K562 (cell line): ENCODE measurements around the gene ACTA2. TPM values are rescaled to one million over a fixed set of nuclear protein-coding genes. Genes with fewer than 3 reads are reported as not detected.

Experiments
- ATAC-seq: fragments of 200-7000 bp; cut with Tn5 transposase; 3 replicates; pipeline ENCODE4 v1.9.1; 2020; ENCODE audit warnings: moderate library complexity
- BruUV-seq: library from RNA; stranded (reverse); fragments of 400-500 nt; replicated peaks from 2 replicates; lab custom pipeline; 2021; lab: Mats Ljungman, UMichigan
- CTCF ChIA-PET: fragments of 300-600 bp; formaldehyde crosslinking; extraction: SDS; loops from one replicate; lab custom pipeline; 2021; ENCODE audit warnings: low intra/inter-chr PET ratio; lab: Yijun Ruan, JAX
- POLR2A ChIA-PET: fragments of 300-600, 350-650 bp; sonication (Branson Sonifier 250); formaldehyde crosslinking; extraction: SDS; loops from one replicate; lab custom pipeline; 2021; ENCODE audit warnings: antibody characterized with exemption, inconsistent platforms; lab: Yijun Ruan, JAX
- DNase-seq, 4 experiments: peaks; one replicate each; pipeline versions ENCODE4 v3.0.0 to v3.0.0-alpha.2; 2011 to 2018; ENCODE audit warnings: low spot score in 3 of 4, mixed read lengths in 3 of 4; ENCODE audit errors: extremely low read depth in 1 of 4
- FAIRE-seq: peaks from 2 replicates; lab custom pipeline; 2011; peaks lifted over from hg19 to GRCh38; lab: Jason Lieb, UNC
- H2AFZ ChIP-seq: 2 replicates; pipeline ENCODE4 v1.6.0; 2011; ENCODE audit warnings: low read depth, low read length, control low read depth, inconsistent platforms
- H3K27ac ChIP-seq: fragments of 200-600 bp; 3 replicates; pipeline ENCODE4 v1.8.0; 2011; ENCODE audit warnings: low read depth, mild to moderate bottlenecking, control low read depth, inconsistent platforms, low read length, moderate library complexity, mixed read lengths; ENCODE audit errors: extremely low read depth
- H3K27me3 ChIP-seq, 2 experiments: fragments of 300-600 bp in 1 of 2; 2 replicates in 1 of 2; 3 replicates in 1 of 2; pipeline versions ENCODE4 v1.6.0 to v1.8.0; 2011; ENCODE audit warnings: inconsistent platforms in 2 of 2, low read length in 2 of 2, mild to moderate bottlenecking in 1 of 2, mixed read lengths in 1 of 2, moderate library complexity in 1 of 2; ENCODE audit not compliant: control insufficient read depth in 2 of 2, insufficient read depth in 2 of 2
- H3K36me3 ChIP-seq: fragments of 300-600 bp; 3 replicates; pipeline ENCODE4 v1.8.0; 2011; ENCODE audit warnings: mild to moderate bottlenecking, low read length, inconsistent platforms; ENCODE audit not compliant: control insufficient read depth, insufficient read depth
- H3K4me1 ChIP-seq, 2 experiments: fragments of 200-600 bp in 1 of 2; replicated peaks in 1 of 2; 2 replicates in 1 of 2; 3 replicates in 1 of 2; pipeline versions ENCODE4 v1.5.1 to v1.8.0; 2011; ENCODE audit warnings: inconsistent platforms in 2 of 2, low read length in 2 of 2, mild to moderate bottlenecking in 1 of 2, mixed read lengths in 1 of 2, moderate library complexity in 1 of 2; ENCODE audit not compliant: control insufficient read depth in 2 of 2, insufficient read depth in 2 of 2
- H3K4me2 ChIP-seq: 2 replicates; pipeline ENCODE4 v1.6.1; 2011; ENCODE audit warnings: low read length, control low read depth, inconsistent platforms, mixed read lengths; ENCODE audit not compliant: insufficient read depth
- H3K4me3 ChIP-seq: fragments of 200-600 bp; sonication (generic), shearing (Covaris generic); 2 replicates; pipeline ENCODE4 v1.5.1; 2016; ENCODE audit warnings: control low read depth, inconsistent platforms
- H3K79me2 ChIP-seq: fragments of 200-600 bp; 3 replicates; pipeline ENCODE4 v1.8.0; 2011; ENCODE audit warnings: low read length, inconsistent platforms; ENCODE audit not compliant: control insufficient read depth, insufficient read depth
- H3K9ac ChIP-seq, 2 experiments: 2 replicates each; pipeline versions ENCODE4 v1.6.0 to v1.6.1; 2011; ENCODE audit warnings: low read depth in 2 of 2, low read length in 2 of 2, control low read depth in 1 of 2, inconsistent platforms in 1 of 2, mild to moderate bottlenecking in 1 of 2, mixed read lengths in 1 of 2; ENCODE audit not compliant: insufficient read depth in 1 of 2
- H3K9me1 ChIP-seq: one replicate; pipeline ENCODE4 v1.6.0; 2011; ENCODE audit warnings: inconsistent platforms, mild to moderate bottlenecking, low read length, moderate library complexity; ENCODE audit not compliant: control insufficient read depth, insufficient read depth
- H3K9me3 ChIP-seq: replicated peaks from 2 replicates; pipeline ENCODE4 v1.5.1; 2011; ENCODE audit warnings: low read depth, low read length, inconsistent platforms; ENCODE audit not compliant: control insufficient read depth, insufficient read depth
- H4K20me1 ChIP-seq: replicated peaks from 2 replicates; pipeline ENCODE4 v1.6.1; 2011; ENCODE audit warnings: low read length, inconsistent platforms, mixed read lengths; ENCODE audit not compliant: control insufficient read depth, insufficient read depth
- ASH1L ChIP-seq: fragments of 450-650 bp; IDR thresholded peaks from 2 replicates; pipeline ENCODE4 v1.6.1; 2018; ENCODE audit warnings: borderline replicate concordance, mild to moderate bottlenecking, low read depth; ENCODE audit not compliant: partially characterized antibody
- BRD4 ChIP-seq: fragments of 200-600 bp; sonication (generic); IDR thresholded peaks from 2 replicates; pipeline ENCODE4 v1.6.1; 2017; ENCODE audit warnings: inconsistent platforms
- ERF ChIP-seq: fragments of 450-650 bp; formaldehyde crosslinking; IDR thresholded peaks from 2 replicates; pipeline ENCODE4 v1.4.0; 2020; ENCODE audit warnings: mild to moderate bottlenecking, mixed read lengths
- HIVEP1 ChIP-seq: fragments of 250-450 bp; sonication (Bioruptor Pico); IDR thresholded peaks from 2 replicates; pipeline ENCODE4 v1.4.0; 2020; ENCODE audit warnings: mild to moderate bottlenecking
- MCM7 ChIP-seq, 2 experiments: fragments of 450-650 bp; IDR thresholded peaks; 2 replicates each; pipeline ENCODE4 v1.6.1; 2016 to 2018
- MIER1 ChIP-seq: fragments of 450-650 bp; IDR thresholded peaks from 2 replicates; pipeline ENCODE4 v1.6.1; 2016; ENCODE audit warnings: antibody characterized with exemption, mild to moderate bottlenecking, low read depth
- PCBP1 ChIP-seq: fragments of 200-400 bp; formaldehyde crosslinking; IDR thresholded peaks from 2 replicates; pipeline ENCODE4 v1.6.1; 2018; ENCODE audit warnings: mild to moderate bottlenecking, low read depth, low read length; ENCODE audit not compliant: poor library complexity, severe bottlenecking
- SAFB ChIP-seq: fragments of 200-400 bp; formaldehyde crosslinking; IDR thresholded peaks from 2 replicates; pipeline ENCODE4 v1.6.1; 2017; ENCODE audit warnings: low read depth, low read length, borderline replicate concordance
- SREBF1 ChIP-seq: fragments of 150-350 bp; IDR thresholded peaks from 2 replicates; pipeline ENCODE4 v1.6.1; 2014; ENCODE audit warnings: antibody characterized with exemption, low read depth, low read length, borderline replicate concordance
- SRSF3 ChIP-seq: fragments of 200-400 bp; formaldehyde crosslinking; IDR thresholded peaks from 2 replicates; pipeline ENCODE4 v1.6.1; 2016; ENCODE audit warnings: mild to moderate bottlenecking, low read length, moderate library complexity; ENCODE audit not compliant: insufficient read depth
- ZBTB17 ChIP-seq: fragments of 450-650 bp; formaldehyde crosslinking; IDR thresholded peaks from 2 replicates; pipeline ENCODE4 v1.4.0; 2020; ENCODE audit warnings: mild to moderate bottlenecking
- ZNF444 ChIP-seq: fragments of 250-450 bp; sonication (Bioruptor Pico); IDR thresholded peaks from 2 replicates; pipeline ENCODE4 v1.4.0; 2020; ENCODE audit warnings: mild to moderate bottlenecking, moderate library complexity
- WGBS: fragments of 100-300 bp; shearing (Covaris generic); methylation state at CpG from one replicate; pipeline ENCODE4 v1.1.6; 2016; ENCODE audit warnings: low coverage, mixed read lengths; ENCODE audit not compliant: insufficient coverage; ENCODE audit errors: missing lambda C conversion rate; 5-methylcytosine and 5-hydroxymethylcytosine counted together
- in situ Hi-C: fragments of 300-500 bp; cut with MboI; formaldehyde crosslinking; loops from 4 replicates; pipeline ENCODE4 v1.15.0; 2018; ENCODE audit warnings: inconsistent platforms, mixed read lengths
- intact Hi-C: fragments of 100-400 bp; cut with micrococcal nuclease; formaldehyde crosslinking; loops from 2 replicates; pipeline ENCODE4 v1.14.2; 2022
- polyA plus RNA-seq, 8 experiments: library from polyadenylated mRNA; depleted of rRNA in 4 of 8; stranded (reverse) in 5 of 8; unstranded in 3 of 8; fragments of >200 nt; fragmentation: Nextera tagmentation in 2 of 8; fragmentation: Illumina TruSeq in 1 of 8; extraction: Ambion mirVana in 2 of 8; extraction: Trizol in 1 of 8; gene quantifications; 2 replicates each; pipeline versions ENCODE4 v1.2.1 to v1.2.3, GENCODE V29; 2011 to 2014; ENCODE audit warnings: inconsistent platforms in 1 of 8, missing spikeins in 1 of 8
- total RNA-seq, 7 experiments: library from RNA; depleted of rRNA in 6 of 7; stranded (reverse); fragments of >200 nt in 6 of 7; fragmentation: Illumina TruSeq in 2 of 7; extraction: Trizol in 2 of 7; gene quantifications; 2 replicates each; pipeline versions ENCODE4 v1.2.1 to v1.2.3, GENCODE V29; 2011 to 2021; ENCODE audit warnings: low replicate concordance in 1 of 7
- TF ChIP-seq, protein P1 (sequence below): fragments of 450-650 bp; formaldehyde crosslinking; IDR thresholded peaks from 2 replicates; pipeline ENCODE4 v1.4.0; 2022; ENCODE audit warnings: missing genetic modification characterization
- TF ChIP-seq, protein P2 (sequence below): IDR thresholded peaks from 2 replicates; pipeline ENCODE4 v1.6.1; 2011; ENCODE audit not compliant: insufficient read length; ENCODE audit errors: extremely low read depth
- TF ChIP-seq, protein P3 (sequence below), 2 experiments: fragments of 450-650 bp; conservative IDR thresholded peaks; 2 replicates each; pipeline ENCODE4 v1.6.1; 2017; ENCODE audit warnings: mild to moderate bottlenecking in 2 of 2, moderate library complexity in 2 of 2

The ACTA2 gene
- total and polyA plus RNA-seq, 9 of the 15 experiments (the other 6 are each of a cell fraction or from before 2014, with no cell fraction given), result 0.15 to 1.0 (median 0.38) TPM; not detected in 3

DNA sequence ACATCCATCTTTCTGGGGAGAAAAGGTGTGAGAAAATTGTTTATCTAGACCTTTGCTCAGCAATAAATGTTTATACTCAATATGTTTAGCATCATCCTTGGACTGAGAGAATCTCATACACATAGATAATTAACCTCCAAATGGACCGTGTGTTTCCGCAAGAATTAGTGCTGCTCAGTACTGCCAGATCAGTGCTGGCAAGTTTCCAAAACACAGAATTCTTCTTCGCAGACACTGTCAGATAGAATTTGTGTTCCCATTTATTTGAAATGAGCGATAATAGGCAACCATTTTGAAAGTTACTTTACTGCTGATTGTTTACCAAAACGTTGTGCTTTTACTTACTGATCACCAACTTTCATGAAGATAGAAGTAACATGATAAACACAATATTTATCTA is 38.8 kb downstream of the ACTA2 start:
- DNase-seq, result no peak
- Histone ChIP-seq H3K4me3 (no peak overlapping the region), H3K27ac (no peak overlapping the region), H3K4me1 (no peaks in the 10 kb centered on the region), H3K9me1 (no peaks in the 10 kb centered on the region), H2AFZ (no peak overlapping the region), H3K27me3 (no peaks in the 10 kb centered on the region), H3K36me3 (no peaks in the 10 kb centered on the region), H3K4me2 (no peak overlapping the region), H3K9ac (no peak overlapping the region), H4K20me1 (no peaks in the 10 kb centered on the region), H3K79me2 (no peaks in the 10 kb centered on the region), H3K9me3 (no peaks in the 10 kb centered on the region)
- CTCF ChIA-PET, result no interaction called here
- intact Hi-C loops, result no loop called here
- TF ChIP-seq MCM7 (IDR thresholded peaks at IDR 0.05) (no peak), SRSF3 (no peak), ERF (CRISPR knock-in tag) (no peak), HIVEP1 (no peak), PCBP1 (no peak), MIER1 (no peak), ASH1L (no peak), SREBF1 (no peak), BRD4 (no peak), ZNF444 (CRISPR knock-in tag) (no peak), ZBTB17 (CRISPR knock-in tag) (no peak), SAFB (no peak)
- TF ChIP-seq, protein P1, sequence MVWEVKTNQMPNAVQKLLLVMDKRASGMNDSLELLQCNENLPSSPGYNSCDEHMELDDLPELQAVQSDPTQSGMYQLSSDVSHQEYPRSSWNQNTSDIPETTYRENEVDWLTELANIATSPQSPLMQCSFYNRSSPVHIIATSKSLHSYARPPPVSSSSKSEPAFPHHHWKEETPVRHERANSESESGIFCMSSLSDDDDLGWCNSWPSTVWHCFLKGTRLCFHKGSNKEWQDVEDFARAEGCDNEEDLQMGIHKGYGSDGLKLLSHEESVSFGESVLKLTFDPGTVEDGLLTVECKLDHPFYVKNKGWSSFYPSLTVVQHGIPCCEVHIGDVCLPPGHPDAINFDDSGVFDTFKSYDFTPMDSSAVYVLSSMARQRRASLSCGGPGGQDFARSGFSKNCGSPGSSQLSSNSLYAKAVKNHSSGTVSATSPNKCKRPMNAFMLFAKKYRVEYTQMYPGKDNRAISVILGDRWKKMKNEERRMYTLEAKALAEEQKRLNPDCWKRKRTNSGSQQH (CRISPR knock-in tag), result no peak
- TF ChIP-seq, protein P2, sequence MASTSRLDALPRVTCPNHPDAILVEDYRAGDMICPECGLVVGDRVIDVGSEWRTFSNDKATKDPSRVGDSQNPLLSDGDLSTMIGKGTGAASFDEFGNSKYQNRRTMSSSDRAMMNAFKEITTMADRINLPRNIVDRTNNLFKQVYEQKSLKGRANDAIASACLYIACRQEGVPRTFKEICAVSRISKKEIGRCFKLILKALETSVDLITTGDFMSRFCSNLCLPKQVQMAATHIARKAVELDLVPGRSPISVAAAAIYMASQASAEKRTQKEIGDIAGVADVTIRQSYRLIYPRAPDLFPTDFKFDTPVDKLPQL, result no peak
- TF ChIP-seq, protein P3, sequence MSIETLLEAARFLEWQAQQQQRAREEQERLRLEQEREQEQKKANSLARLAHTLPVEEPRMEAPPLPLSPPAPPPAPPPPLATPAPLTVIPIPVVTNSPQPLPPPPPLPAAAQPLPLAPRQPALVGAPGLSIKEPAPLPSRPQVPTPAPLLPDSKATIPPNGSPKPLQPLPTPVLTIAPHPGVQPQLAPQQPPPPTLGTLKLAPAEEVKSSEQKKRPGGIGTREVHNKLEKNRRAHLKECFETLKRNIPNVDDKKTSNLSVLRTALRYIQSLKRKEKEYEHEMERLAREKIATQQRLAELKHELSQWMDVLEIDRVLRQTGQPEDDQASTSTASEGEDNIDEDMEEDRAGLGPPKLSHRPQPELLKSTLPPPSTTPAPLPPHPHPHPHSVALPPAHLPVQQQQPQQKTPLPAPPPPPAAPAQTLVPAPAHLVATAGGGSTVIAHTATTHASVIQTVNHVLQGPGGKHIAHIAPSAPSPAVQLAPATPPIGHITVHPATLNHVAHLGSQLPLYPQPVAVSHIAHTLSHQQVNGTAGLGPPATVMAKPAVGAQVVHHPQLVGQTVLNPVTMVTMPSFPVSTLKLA (conservative IDR thresholded peaks at IDR 0.05), result no peak
- no peak for FAIRE-seq
- 0% methylated on average over 5 of the region's 5 CpGs for WGBS
- in situ Hi-C loops, result no loop called here
- POLR2A ChIA-PET, result no interaction called here
- BruUV-seq, result no TSS peak
- no peak for ATAC-seq
